HFF-Myc (cell line): ENCODE measurements around the gene SWT1.

ENCODE experiments used
- DNase-seq: peaks from one replicate; pipeline ENCODE4 v3.0.0-alpha.2; 2011; ENCODE audit warnings: low read depth; ENCODE audit errors: extremely low read depth
- H3K4me3 ChIP-seq: replicated peaks from 2 replicates; pipeline ENCODE4 v1.5.1; 2011; ENCODE audit warnings: low read depth, mild to moderate bottlenecking, control low read depth, low read length
- TF ChIP-seq, protein P1 (sequence below): IDR thresholded peaks from 2 replicates; pipeline ENCODE4 v1.5.1; 2012; ENCODE audit warnings: mild to moderate bottlenecking, low read depth, low read length, control low read depth; ENCODE audit errors: missing control alignments

Gene SWT1

DNA sequence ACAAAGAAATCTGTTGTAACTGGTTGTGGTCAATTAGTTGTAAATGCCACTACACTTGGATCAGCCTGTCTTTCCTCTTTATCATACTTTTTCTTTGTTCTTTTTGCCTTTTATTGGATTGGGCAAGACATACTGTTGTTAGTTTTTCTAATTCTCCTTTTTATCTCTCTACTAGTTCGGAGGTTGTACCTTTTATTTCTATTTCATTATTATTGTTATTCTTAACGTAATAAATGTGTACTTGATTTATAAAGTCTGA, 100.9 kb downstream of the SWT1 start:
- no peak for DNase-seq
- no peak overlapping the region for H3K4me3 ChIP-seq
- TF ChIP-seq, protein P1, sequence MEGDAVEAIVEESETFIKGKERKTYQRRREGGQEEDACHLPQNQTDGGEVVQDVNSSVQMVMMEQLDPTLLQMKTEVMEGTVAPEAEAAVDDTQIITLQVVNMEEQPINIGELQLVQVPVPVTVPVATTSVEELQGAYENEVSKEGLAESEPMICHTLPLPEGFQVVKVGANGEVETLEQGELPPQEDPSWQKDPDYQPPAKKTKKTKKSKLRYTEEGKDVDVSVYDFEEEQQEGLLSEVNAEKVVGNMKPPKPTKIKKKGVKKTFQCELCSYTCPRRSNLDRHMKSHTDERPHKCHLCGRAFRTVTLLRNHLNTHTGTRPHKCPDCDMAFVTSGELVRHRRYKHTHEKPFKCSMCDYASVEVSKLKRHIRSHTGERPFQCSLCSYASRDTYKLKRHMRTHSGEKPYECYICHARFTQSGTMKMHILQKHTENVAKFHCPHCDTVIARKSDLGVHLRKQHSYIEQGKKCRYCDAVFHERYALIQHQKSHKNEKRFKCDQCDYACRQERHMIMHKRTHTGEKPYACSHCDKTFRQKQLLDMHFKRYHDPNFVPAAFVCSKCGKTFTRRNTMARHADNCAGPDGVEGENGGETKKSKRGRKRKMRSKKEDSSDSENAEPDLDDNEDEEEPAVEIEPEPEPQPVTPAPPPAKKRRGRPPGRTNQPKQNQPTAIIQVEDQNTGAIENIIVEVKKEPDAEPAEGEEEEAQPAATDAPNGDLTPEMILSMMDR: no peak

DNA sequence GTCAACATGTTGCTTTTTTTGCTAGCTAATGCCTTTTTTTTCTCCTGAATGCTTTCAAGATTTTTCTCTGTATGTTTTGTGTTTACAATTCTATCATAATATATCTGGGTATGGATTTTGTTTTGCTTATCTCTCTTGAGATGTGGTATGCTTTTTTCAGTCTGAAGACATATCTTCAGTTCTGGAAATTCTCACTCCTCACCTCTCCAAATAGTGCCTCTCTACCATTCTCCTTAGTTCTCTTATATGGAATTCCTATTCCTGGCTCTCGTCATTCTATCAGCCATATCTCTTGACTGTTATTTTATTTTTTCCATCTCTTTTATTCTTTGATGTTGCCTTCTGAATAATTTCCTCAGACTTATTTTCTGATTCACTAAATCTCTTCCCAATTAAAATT, 101.7 kb downstream of the SWT1 start:
- TF ChIP-seq, protein P1: no peak
- no peak overlapping the region for H3K4me3 ChIP-seq
- DNase-seq: no peak

DNA sequence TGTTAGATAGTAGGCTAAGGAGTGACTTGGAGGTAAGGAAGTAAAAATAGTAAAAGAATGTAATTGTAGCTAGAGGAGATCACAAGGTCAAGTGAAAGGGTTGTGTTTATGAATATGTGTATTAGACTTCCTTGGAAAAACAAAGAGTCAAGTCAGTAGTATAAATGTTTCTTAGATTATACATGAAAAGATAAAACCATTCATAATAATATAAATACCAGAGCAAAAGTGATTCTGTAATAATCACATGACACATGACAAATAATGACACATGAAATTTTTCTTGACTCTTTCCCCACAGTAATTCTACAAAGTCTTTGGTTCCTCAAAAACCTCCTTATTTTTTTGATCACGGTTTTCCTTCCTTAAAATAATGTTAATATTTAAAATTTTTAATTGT, 103.6 kb downstream of the SWT1 start:
- no peak for DNase-seq
- TF ChIP-seq, protein P1: no peak
- no peak overlapping the region for H3K4me3 ChIP-seq

DNA sequence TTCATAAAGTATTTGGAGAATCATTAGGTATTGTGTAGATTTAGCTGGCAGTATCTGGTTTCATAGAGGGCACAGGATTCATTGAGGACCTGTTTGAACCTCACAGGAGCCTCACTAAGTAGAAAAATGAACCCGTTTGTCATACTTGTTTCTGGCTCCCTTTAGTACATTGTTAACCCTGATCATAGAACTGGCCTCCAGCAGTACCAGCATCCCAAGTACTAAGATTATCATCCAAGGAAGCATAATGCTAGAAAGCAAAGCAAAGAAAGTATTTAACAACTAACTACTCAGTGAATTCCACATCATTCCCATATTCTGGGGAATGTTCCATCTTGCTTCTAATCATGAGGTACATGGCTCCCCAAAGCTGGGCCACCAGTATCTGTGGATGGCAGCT, 105.2 kb downstream of the SWT1 start:
- H3K4me3 ChIP-seq: no peak overlapping the region
- no peak for DNase-seq
- TF ChIP-seq, protein P1: no peak

DNA sequence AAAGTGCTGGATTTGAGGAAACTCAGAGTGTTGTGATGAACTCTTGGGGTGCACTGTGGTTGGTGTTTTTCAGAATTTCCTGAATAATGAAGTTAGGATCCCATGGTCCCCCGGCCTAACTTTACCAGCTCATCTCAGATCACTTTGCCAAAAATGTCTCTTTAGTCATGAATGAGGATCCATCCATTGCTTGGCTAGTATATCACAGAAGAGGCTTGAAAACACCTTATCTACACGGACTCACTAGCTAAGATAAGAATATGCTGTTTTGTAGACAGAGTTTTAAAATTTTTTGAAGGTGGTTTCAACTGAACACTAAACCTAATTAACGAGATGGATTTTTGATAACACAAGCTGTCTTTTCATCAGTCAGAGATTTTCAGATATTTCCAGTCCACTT, 106.3 kb downstream of the SWT1 start:
- no peak overlapping the region for H3K4me3 ChIP-seq
- TF ChIP-seq, protein P1: no peak
- DNase-seq: no peak

DNA sequence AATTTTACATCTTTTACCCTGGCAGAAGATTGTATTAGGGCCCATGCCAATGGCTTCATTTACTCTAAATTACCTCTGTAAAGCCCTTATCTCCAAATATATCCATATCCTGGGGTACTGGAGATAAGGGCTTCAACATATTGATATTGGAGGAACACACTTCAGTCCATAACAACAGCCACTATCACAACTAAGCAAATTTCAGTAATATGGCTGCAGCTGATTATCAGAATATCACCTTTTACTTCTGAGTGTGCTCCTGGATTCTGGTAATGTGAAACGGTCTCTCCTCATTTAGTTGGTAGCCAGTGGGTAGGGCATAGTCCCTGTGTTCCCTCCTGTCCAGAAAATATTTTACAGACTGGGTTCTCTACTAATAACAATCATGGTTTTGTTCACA, 106.8 kb downstream of the SWT1 start:
- TF ChIP-seq, protein P1: no peak
- DNase-seq: no peak
- no peak overlapping the region for H3K4me3 ChIP-seq

DNA sequence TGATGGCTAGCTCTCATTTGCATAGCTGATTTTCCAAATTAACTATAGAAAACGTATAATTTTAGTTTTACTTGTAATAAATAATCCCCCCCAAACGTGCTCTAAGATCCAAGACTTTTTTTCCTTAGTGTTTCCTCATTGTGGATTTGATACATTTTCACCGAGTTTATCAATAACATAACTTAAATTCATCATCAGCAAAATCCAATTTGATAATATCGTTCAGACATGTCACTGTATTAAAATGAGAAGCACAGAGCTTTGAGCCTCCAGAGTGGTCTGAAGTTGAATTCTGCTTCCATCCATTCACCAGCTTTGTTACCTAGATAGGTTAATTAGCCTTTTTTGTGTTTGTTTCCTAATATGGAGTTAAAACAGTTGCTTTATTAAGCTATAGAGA, 108.3 kb downstream of the SWT1 start:
- H3K4me3 ChIP-seq: no peak overlapping the region
- TF ChIP-seq, protein P1: no peak
- DNase-seq: no peak
